Measurements from ENCODE around the gene HEATR9. TPM values are rescaled to one million over a fixed set of nuclear protein-coding genes. Genes with fewer than 3 reads are reported as not detected.

HEATR9 gene
- total and polyA plus RNA-seq, 8 donors = 0.17 to 0.37 (median 0.20) TPM; not detected in 3

GRCh38 chr17:35877345-35878029 lies 8.8 kb upstream of the HEATR9 start:
- H3K27ac ChIP-seq = no peak overlapping the region
- no peaks in the 10 kb centered on the region for H3K27me3 ChIP-seq
- H3K4me1 ChIP-seq = peaks cover 0 to 6% of the 10 kb centered on the region in 2 donors
- intact Hi-C loops (cut with DNase I) = no loop called here
- H3K4me3 ChIP-seq = no peak overlapping the region
- DNase-seq = no peak
- ATAC-seq = no peak
- TF ChIP-seq CTCF (IDR thresholded peaks at IDR 0.05) = no peak
- H3K9me3 ChIP-seq = no peaks in the 10 kb centered on the region
- H3K36me3 ChIP-seq = no peaks in the 10 kb centered on the region

- Histone ChIP-seq H3K4me3 (no peak overlapping the region), H3K27ac (no peak overlapping the region), H3K36me3 (no peaks in the 10 kb centered on the region), H3K4me1 (peaks cover under 1 to 6% of the 10 kb centered on the region in 2 donors), H3K27me3 (no peaks in the 10 kb centered on the region), H3K9me3 (no peaks in the 10 kb centered on the region)
- TF ChIP-seq CTCF (IDR thresholded peaks at IDR 0.05) = no peak
- intact Hi-C loops (cut with DNase I) = no loop called here
- ATAC-seq (no peak), DNase-seq (no peak)
Measured at GRCh38 chr17:35876534-35876933, 7.8 kb upstream of the HEATR9 start.

- no peaks in the 10 kb centered on the region for H3K27me3 ChIP-seq
- TF ChIP-seq CTCF (IDR thresholded peaks at IDR 0.05) = no peak
- intact Hi-C loops (cut with DNase I) = no loop called here
- H3K4me3 ChIP-seq = no peak overlapping the region
- H3K27ac ChIP-seq = peak overlapping the region in 1 of 2 donors; percentile 6
- ATAC-seq = no peak
- no peaks in the 10 kb centered on the region for H3K36me3 ChIP-seq
- peaks cover 4 to 6% of the 10 kb centered on the region in 2 donors for H3K4me1 ChIP-seq
- DNase-seq = no peak
- no peaks in the 10 kb centered on the region for H3K9me3 ChIP-seq
Measured at GRCh38 chr17:35875800-35876139, 7.1 kb upstream of the HEATR9 start.

- DNase-seq (no peak), ATAC-seq (peak; percentile 33)
- no peak overlapping the region for H3K4me3 ChIP-seq
- H3K27me3 ChIP-seq = no peaks in the 10 kb centered on the region
- no peaks in the 10 kb centered on the region for H3K9me3 ChIP-seq
- no peaks in the 10 kb centered on the region for H3K36me3 ChIP-seq
- no peak for TF ChIP-seq CTCF (IDR thresholded peaks at IDR 0.05)
- H3K27ac ChIP-seq = peak overlapping the region in 1 of 2 donors; percentile 6
- peaks cover 4 to 6% of the 10 kb centered on the region in 2 donors for H3K4me1 ChIP-seq
- intact Hi-C loops (cut with DNase I) = no loop called here
Measured at GRCh38 chr17:35875072-35875799, 6.5 kb upstream of the HEATR9 start.

GRCh38 chr17:35872196-35872980 lies 3.7 kb upstream of the HEATR9 start:
- H3K4me1 ChIP-seq = peaks cover 4 to 6% of the 10 kb centered on the region in 2 donors
- no peaks in the 10 kb centered on the region for H3K27me3 ChIP-seq
- no peaks in the 10 kb centered on the region for H3K9me3 ChIP-seq
- intact Hi-C loops (cut with DNase I) = no loop called here
- TF ChIP-seq CTCF (IDR thresholded peaks at IDR 0.05) = no peak
- H3K36me3 ChIP-seq = no peaks in the 10 kb centered on the region
- no peak overlapping the region for H3K27ac ChIP-seq
- DNase-seq (no peak), ATAC-seq (no peak)
- no peak overlapping the region for H3K4me3 ChIP-seq
